ENCODE results near the gene PRELID2.
"Not testable (repeated sequence)": the region's sequence is repeated elsewhere in the genome, so short reads cannot be mapped to it uniquely, and the experiment has no call there.

Gene PRELID2

DNA sequence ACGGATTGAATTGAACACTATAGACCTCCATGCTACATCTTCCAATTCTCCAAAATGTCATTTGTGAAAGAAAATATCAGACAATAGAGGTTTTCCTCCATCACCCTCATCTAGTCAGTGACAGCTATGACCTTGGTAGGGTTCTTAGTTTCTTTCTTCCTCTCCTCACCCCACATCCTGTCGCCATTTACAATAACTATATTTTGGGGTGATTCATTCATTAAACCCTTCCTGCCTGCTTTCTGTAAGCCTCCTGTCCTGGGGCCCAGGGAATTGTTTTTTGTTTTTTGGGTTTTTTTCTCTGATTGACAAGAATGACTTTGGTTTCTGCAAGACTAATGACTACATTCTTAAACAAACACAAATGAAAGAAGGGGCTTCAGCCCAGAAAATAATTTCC lies 82.6 kb downstream of the PRELID2 start:
- no peak for DNase-seq (ENCODE audit: low read depth in 1 of 2, low spot score in 1 of 2)
- in situ Hi-C loops (cut with HindIII; ENCODE audit: low pct_unique_long_range_greater_than_20kb, low sequenced_read_pairs) = no loop called here
- no peak for TF ChIP-seq JUND (IDR thresholded peaks at IDR 0.05; ENCODE audit: low read depth)

DNA sequence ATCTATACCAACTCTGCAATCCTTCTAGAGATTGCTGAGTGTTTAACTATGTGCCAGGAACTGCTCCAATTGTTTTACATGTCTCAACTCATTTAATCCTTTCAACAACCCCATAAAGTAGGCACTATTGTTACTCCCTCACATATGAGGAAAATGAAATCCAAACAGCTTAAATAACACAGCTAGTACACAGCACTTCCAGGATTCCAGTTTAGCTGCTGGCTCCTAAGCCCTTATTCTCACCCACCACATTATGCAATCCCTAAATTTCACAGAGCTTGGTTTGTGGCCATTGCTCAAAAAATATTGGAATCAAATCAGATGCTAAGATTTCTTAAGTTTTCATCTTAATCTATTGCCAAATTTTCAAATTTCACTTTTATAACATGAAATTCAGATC lies 84.9 kb downstream of the PRELID2 start:
- in situ Hi-C loops (cut with HindIII; ENCODE audit: low pct_unique_long_range_greater_than_20kb, low sequenced_read_pairs) = no loop called here
- DNase-seq (ENCODE audit: low read depth in 1 of 2, low spot score in 1 of 2) = no peak
- no peak for TF ChIP-seq JUND (IDR thresholded peaks at IDR 0.05; ENCODE audit: low read depth)

DNA sequence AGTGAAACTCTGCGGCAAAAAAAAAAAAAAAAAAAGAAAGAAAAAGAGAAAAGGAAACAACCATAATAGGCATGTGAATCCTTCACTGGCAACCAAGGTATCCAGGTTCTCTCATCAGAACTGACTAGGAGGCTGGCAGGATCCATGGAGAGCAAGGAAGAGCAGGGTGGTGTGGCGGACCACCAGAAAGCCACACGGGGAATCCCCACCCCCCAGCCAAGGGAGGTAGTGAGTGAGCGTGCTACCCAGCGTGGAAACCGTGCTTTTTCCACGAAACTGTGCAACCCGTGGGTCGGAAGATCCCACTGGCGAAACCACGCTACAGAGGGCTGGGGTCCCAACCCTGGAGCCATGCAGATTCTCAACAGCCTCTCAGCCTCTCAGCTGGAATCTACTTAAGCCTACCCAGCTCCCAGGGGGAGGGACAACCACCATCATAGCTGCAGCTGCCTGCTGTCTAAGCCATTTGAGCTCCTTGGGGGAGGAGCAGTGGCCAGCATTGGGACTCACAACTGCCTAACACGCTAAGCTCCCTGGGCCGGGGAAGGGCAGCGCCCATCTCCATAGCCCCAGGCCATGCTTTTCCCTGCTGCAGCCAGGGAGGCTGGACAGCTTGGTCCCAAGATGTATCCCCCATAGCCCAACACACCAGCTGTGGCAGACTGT lies 91.6 kb downstream of the PRELID2 start:
- TF ChIP-seq JUND (IDR thresholded peaks at IDR 0.05; ENCODE audit: low read depth) = no peak
- in situ Hi-C loops (cut with HindIII; ENCODE audit: low pct_unique_long_range_greater_than_20kb, low sequenced_read_pairs) = no loop called here

DNA sequence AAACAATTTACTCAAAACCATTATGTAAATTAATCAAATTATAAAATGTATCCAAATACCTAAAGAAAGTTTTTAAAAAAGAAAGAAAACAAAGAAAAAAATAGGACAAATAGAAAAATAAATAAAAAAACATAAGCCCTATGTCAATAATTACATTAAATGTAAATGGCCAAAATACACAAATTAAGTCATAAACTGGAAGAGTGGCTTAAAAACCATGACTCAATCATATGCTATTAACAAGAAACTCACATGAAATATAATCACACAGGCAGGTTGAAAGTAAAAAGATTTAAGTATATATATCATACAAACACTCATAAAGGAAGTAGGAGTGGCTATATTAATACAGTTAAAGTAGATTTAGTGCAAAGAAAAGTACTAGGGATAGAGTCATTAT lies 95.3 kb downstream of the PRELID2 start:
- no peak for TF ChIP-seq JUND (IDR thresholded peaks at IDR 0.05; ENCODE audit: low read depth)
- peak in 1 of 2 experiments; percentile 12 for DNase-seq (ENCODE audit: low read depth in 1 of 2, low spot score in 1 of 2)
- in situ Hi-C loops (cut with HindIII; ENCODE audit: low pct_unique_long_range_greater_than_20kb, low sequenced_read_pairs) = no loop called here

More for the DNA sequence above, 91.6 kb downstream of the PRELID2 start:
- no peak for DNase-seq (ENCODE audit: low read depth in 1 of 2, low spot score in 1 of 2)

DNA sequence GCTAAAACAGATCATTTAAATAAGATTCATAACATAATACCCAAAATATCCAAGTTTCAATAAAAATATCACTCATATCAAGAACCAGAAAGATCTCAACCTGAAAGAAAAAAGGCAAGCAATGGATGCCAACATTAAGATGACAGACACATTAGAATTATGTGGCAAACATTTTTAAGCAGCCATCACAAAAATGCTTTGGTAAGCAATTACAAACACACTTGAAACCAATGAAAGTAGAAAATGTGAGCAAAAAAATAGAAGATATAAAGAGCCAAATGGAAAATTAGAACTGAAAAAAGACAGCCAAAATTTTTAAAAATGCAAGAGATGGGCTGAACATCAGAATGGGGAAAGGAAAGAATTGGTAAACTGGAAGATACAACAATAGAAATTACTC lies 96.9 kb downstream of the PRELID2 start:
- TF ChIP-seq JUND (IDR thresholded peaks at IDR 0.05; ENCODE audit: low read depth) = no peak
- in situ Hi-C loops (cut with HindIII; ENCODE audit: low pct_unique_long_range_greater_than_20kb, low sequenced_read_pairs) = no loop called here

DNA sequence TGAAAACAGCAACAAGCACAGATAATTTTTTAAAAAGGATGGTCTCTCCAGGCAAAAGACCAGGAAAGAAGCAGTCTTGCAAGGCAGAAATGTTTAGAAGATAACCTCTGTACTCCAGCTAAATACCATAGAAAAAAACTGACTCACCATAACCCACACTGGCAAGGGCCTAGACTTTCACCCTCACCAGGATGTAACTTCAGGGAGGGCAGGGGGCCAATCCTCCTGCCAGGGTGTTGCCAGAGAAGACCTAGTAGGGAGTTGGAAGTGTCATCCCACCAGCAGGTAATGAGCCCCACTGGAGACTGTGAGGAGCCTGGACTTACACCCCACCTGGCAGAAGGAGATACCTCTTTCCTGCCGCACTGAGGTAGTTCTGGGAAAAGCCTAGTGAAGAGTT lies 97.6 kb downstream of the PRELID2 start:
- no peak for TF ChIP-seq JUND (IDR thresholded peaks at IDR 0.05; ENCODE audit: low read depth)
- in situ Hi-C loops (cut with HindIII; ENCODE audit: low pct_unique_long_range_greater_than_20kb, low sequenced_read_pairs) = no loop called here
- DNase-seq (ENCODE audit: low read depth in 1 of 2, low spot score in 1 of 2) = no peak

More for the DNA sequence above, 96.9 kb downstream of the PRELID2 start:
- DNase-seq (ENCODE audit: low read depth in 1 of 2, low spot score in 1 of 2) = no peak

DNA sequence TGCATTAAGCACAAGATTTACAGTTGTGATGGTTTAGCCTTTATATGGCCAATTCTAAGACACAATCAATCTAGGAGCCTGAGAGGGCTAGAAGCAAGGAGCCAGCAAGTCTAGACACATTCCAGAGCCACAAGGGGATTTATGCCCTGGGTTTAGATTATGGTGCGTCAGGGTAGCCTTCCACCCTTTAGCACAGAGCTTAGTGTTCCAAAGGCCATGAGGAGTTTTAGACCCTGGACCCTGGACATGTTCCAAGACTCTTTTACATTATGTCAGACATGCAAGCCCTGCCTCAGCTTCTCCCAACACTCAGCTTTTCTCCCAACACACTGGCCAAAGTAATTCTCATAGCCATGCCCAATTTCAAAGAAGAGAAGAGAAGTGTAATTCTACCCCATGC lies 105.2 kb downstream of the PRELID2 start:
- DNase-seq (ENCODE audit: low read depth in 1 of 2, low spot score in 1 of 2); in situ Hi-C loops (cut with HindIII; ENCODE audit: low pct_unique_long_range_greater_than_20kb, low sequenced_read_pairs): not testable (repeated sequence)

DNA sequence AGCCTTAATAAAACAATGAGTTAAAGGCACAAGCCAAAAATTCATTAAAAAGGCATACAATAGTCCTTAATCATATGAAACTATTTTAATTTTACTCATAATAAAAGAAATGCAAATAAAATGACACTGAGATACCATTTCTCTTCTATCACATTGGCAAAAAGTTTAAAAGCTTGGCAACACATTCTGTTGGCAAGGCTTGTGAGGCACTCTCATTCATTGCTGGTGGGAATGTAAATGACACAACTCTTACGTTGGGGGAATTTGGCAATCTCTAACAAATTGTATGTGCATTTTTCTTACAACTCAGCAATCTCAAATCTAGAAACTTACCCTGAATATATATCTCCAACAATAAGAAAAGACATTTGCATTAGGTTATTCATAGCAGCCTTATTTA lies 111.6 kb downstream of the PRELID2 start:
- TF ChIP-seq JUND (IDR thresholded peaks at IDR 0.05; ENCODE audit: low read depth) = no peak
- in situ Hi-C loops (cut with HindIII; ENCODE audit: low pct_unique_long_range_greater_than_20kb, low sequenced_read_pairs) = no loop called here
- DNase-seq (ENCODE audit: low read depth in 1 of 2, low spot score in 1 of 2) = no peak

DNA sequence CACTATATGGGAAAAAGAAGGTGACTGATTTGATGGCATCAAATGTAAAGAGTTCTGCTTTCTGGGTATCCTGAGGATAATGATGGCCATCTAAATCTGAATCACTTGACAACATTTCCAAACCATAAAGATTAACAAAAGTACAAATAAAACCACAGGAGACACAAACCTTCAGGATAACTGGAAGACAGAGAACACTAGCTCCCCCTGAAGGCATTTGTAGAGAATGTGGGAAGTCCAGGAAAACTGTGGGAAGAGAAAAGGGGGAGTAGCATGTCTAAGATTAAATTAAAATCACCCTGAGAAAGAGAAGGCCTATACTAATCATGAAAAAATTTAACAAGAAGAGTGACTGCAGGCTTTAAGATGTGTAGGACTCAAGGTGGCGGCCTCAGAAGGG lies 116.2 kb downstream of the PRELID2 start:
- in situ Hi-C loops (cut with HindIII; ENCODE audit: low pct_unique_long_range_greater_than_20kb, low sequenced_read_pairs) = no loop called here
- DNase-seq (ENCODE audit: low read depth in 1 of 2, low spot score in 1 of 2) = peak; percentile 20 to 68
- no peak for TF ChIP-seq JUND (IDR thresholded peaks at IDR 0.05; ENCODE audit: low read depth)

DNA sequence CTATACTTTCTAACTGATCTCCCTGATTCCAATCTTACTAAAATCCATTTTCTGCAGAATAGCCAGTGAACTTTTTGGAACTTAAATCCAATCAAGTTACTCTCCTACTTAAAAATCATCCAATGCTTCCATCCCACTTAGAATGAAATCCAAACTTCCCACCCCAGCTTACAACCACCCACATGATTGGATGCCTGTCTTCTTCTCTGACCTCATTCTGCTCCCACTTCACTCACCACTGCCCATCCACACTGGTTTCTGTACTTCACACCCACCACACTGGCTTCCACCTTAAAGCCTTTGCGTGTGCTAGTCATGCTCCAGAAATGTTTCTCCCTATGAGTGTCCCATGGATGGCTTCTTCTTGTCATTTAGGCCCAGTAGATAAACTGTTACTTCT lies 119.7 kb downstream of the PRELID2 start:
- in situ Hi-C loops (cut with HindIII; ENCODE audit: low pct_unique_long_range_greater_than_20kb, low sequenced_read_pairs) = no loop called here
- no peak for DNase-seq (ENCODE audit: low read depth in 1 of 2, low spot score in 1 of 2)
- TF ChIP-seq JUND (IDR thresholded peaks at IDR 0.05; ENCODE audit: low read depth) = no peak

DNA sequence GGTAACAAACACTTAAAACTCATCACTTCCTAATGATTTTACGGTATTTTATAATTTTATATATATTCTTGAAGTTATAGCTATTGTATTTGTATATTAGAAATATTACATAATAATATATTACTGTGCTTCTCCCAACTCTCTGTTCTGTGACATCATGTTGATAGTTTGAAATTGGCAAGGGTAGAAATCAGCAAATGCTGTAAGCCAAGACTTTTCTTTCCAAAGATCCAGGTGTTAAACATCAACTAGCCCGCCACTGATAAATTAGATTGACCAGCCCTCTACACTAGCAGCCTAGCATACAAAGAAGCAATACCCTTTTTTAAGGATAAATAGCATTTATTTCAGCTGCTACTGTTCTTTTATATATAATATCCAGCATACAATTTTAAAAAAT lies 122.9 kb downstream of the PRELID2 start:
- no peak for TF ChIP-seq JUND (IDR thresholded peaks at IDR 0.05; ENCODE audit: low read depth)
- DNase-seq (ENCODE audit: low read depth in 1 of 2, low spot score in 1 of 2) = no peak
- in situ Hi-C loops (cut with HindIII; ENCODE audit: low pct_unique_long_range_greater_than_20kb, low sequenced_read_pairs) = no loop called here

DNA sequence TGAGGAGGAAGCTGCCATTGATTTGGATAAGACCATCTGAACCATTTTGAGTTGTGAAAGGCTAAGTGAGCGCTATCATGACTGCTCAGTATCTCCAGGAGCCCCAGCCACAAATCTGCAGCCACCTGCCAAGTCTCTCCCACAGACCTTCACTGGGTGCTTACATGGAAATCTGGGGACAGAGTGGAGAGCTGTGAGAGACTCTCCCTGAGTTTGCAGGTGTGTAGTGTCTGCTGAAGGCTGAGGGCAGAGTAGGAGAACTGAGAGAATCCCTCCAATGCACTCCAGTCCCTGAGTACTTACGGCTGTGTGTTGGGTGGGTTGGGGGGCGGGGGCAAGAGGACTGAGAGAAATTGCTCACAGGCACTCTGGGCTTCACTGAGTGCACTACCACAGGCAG lies 123.7 kb downstream of the PRELID2 start:
- in situ Hi-C loops (cut with HindIII; ENCODE audit: low pct_unique_long_range_greater_than_20kb, low sequenced_read_pairs) = no loop called here
- DNase-seq (ENCODE audit: low read depth in 1 of 2, low spot score in 1 of 2) = no peak
- no peak for TF ChIP-seq JUND (IDR thresholded peaks at IDR 0.05; ENCODE audit: low read depth)

Data from T47D (cell line).